ENCODE data around the gene CAMK1D. TPM values are rescaled to one million over a fixed set of nuclear protein-coding genes. Genes with fewer than 3 reads are reported as not detected.

Gene CAMK1D
- total RNA-seq, 1 experiment from 2014 or later = 6.3 TPM

- no peak overlapping the region for H3K56ac ChIP-seq (ENCODE audit: insufficient read length, low read depth, low read length)
- H4K8ac ChIP-seq (replicated peaks; ENCODE audit: insufficient read length, low read depth, low read length) = no peak overlapping the region
- Mint-ChIP-seq H3K4me3 (no peak overlapping the region), H3K27me3 (ENCODE audit: low read depth) (peaks cover 6% of the 10 kb centered on the region), H3K36me3 (ENCODE audit: insufficient read depth in 1 of 3, low read depth in 3 of 3) (no peaks in the 10 kb centered on the region), H3K27ac (no peak overlapping the region; a peak in 1 of 7 replicates), H3K9me3 (no peaks in the 10 kb centered on the region; a peak in 1 of 5 replicates), H3K4me1 (peaks cover 27 to 35% of the 10 kb centered on the region in 2 experiments)
- H3K27ac ChIP-seq (ENCODE audit: insufficient read length, low read depth, low read length) = no peak overlapping the region
- no peak overlapping the region for H3K9ac ChIP-seq (ENCODE audit: extremely low read depth, insufficient read length, low read length)
- H2AFZ ChIP-seq (ENCODE audit: low read length) = no peak overlapping the region
- no peak overlapping the region for H3K4me2 ChIP-seq (ENCODE audit: insufficient read depth, insufficient read length, low read length)
- no peak overlapping the region for H2BK20ac ChIP-seq (ENCODE audit: low read depth, low read length, poor library complexity, severe bottlenecking)
- H4K5ac ChIP-seq (ENCODE audit: insufficient read length, low read depth, low read length) = no peak overlapping the region
- no peak overlapping the region for H3T11ph ChIP-seq (ENCODE audit: low read length)
- no peak overlapping the region for H3K4ac ChIP-seq (ENCODE audit: low read depth, low read length)
- no peaks in the 10 kb centered on the region for H3K23me2 ChIP-seq (ENCODE audit: insufficient read length, low read depth, low read length, poor library complexity, severe bottlenecking)
- H3K79me2 ChIP-seq (ENCODE audit: insufficient read depth, low read length) = no peaks in the 10 kb centered on the region
- H3K9me3 ChIP-seq (ENCODE audit: control insufficient read depth, low read depth, low read length) = no peaks in the 10 kb centered on the region
- H2BK12ac ChIP-seq (ENCODE audit: insufficient read length, low read depth, low read length) = no peak overlapping the region
- H3K23ac ChIP-seq (ENCODE audit: insufficient read length, low read depth, low read length) = no peak overlapping the region
- H3K18ac ChIP-seq (ENCODE audit: insufficient read length, low read depth, low read length) = no peak overlapping the region
- H2BK5ac ChIP-seq (ENCODE audit: insufficient read length, low read length) = no peak overlapping the region
- no peaks in the 10 kb centered on the region for H4K20me1 ChIP-seq (ENCODE audit: control insufficient read depth, insufficient read depth, insufficient read length)
- H3K27me3 ChIP-seq (ENCODE audit: insufficient read depth, low read length) = no peaks in the 10 kb centered on the region
- TF ChIP-seq CTCF (conservative IDR thresholded peaks at IDR 0.05) = no peak
- H2BK120ac ChIP-seq (ENCODE audit: low read depth, low read length, poor library complexity, severe bottlenecking) = no peak overlapping the region
- no peak overlapping the region for H4K91ac ChIP-seq (ENCODE audit: insufficient read length, low read depth, low read length)
- no CpG with 5 or more reads among the region's 8 CpGs for WGBS (ENCODE audit: extremely low coverage, insufficient read length, low lambda C conversion rate)
- no peak overlapping the region for H3K14ac ChIP-seq (ENCODE audit: insufficient read depth, low read length)
- H3K4me1 ChIP-seq (ENCODE audit: insufficient read depth, low read length) = peaks cover 3% of the 10 kb centered on the region; the same call in 1 of the 2 replicates
- no peaks in the 10 kb centered on the region for H3K79me1 ChIP-seq (ENCODE audit: insufficient read depth, low read depth, low read length, poor library complexity, severe bottlenecking)
- no peak overlapping the region for H2BK15ac ChIP-seq (ENCODE audit: low read depth, low read length)
- H2AK5ac ChIP-seq (ENCODE audit: insufficient read length, low read length) = no peak overlapping the region
- no peak for DNase-seq
Measured at GRCh38 chr10:12777840-12778585, 428.7 kb downstream of the CAMK1D start.

Measured in H9 (cell line).